Endometrial microvascular endothelial cells (primary cell): Measurements from ENCODE around the gene UST. TPM values are rescaled to one million over a fixed set of nuclear protein-coding genes. Genes with fewer than 3 reads are reported as not detected.

Experiments used
- in situ Hi-C: cut with HindIII; loops from 2 replicates; pipeline ENCODE4 v1.10.0; 2017; ENCODE audit warnings: low sequenced_read_pairs, low pct_unique_long_range_greater_than_20kb; ENCODE audit errors: inconsistent ontology term
- total RNA-seq: library from RNA; depleted of rRNA; stranded (reverse); fragments of >200 nt; gene quantifications from one replicate; pipeline ENCODE4 v1.2.3, GENCODE V29; 2015; ENCODE audit errors: inconsistent ontology term

The UST gene
- 0.09 TPM for total RNA-seq

DNA sequence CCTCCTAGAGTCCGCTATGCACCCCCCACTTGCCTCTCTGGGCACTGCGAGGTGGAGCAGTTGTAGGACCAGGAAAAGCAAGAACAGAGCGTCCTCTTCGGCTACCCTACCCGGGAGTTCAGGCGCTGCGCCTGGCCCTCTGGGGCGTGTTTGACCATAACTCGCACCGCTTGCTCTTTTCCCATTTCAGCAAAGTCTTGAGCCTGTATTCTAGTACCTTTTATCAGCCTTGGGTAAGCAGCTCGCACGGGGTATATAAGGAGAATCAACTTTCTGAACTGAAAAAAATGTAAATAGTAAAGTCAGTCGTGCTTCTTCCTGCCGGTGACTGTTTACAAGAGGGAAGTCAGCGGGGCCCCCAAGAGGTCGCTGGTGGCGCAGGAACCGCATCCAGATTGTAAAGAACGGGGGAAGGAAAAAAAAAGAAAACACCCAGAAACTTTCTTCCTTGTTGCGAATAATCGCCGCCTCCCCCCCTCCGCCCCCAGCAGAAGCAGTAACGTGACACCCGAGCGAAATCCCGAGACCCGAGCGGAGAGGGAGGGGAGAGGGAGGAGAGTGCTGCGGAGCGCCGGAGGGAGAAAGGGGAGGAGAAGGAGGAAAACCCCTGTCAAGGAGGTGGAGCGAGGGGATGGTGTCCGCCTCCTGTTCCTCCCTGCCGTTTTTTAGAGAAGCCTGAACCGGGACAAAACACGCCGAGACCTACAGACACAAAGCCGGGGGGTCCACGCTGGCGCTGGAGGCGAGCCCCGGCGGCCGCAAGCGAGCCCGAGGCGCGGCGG, at the start of gene UST:
Gene UST, plus strand, starts transcription at position 668 of the 782 bp plus-strand sequence. CDS start 401 bp downstream, outside the sequence.
- in situ Hi-C loops, result no loop called here

DNA sequence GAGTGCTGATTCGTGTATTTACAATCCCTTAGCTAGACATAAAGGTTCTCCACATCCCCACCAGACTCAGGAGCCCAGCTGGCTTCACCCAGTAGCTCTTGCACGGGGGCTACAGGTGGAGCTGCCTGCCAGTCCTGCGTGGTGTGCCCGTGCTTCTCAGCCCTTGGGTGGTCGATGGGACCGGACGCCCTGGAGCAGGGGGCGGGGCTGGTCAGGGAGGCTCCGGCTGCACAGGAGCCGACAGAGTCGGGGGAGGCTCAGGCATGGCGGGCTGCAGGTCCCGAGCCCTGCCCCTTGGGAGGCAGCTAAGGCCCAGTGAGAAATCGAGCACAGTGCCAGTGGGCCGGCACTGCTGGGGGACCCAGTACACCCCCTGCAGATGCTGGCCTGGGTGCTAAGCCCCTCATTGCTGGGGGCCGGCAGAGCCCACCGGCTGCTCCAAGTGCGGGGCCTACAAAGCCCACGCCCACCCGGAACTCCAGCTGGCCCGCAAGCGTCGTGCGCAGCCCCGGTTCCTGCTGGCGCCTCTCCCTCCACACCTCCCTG, 48.9 kb upstream of the UST start:
- in situ Hi-C loops, result no loop called here

DNA sequence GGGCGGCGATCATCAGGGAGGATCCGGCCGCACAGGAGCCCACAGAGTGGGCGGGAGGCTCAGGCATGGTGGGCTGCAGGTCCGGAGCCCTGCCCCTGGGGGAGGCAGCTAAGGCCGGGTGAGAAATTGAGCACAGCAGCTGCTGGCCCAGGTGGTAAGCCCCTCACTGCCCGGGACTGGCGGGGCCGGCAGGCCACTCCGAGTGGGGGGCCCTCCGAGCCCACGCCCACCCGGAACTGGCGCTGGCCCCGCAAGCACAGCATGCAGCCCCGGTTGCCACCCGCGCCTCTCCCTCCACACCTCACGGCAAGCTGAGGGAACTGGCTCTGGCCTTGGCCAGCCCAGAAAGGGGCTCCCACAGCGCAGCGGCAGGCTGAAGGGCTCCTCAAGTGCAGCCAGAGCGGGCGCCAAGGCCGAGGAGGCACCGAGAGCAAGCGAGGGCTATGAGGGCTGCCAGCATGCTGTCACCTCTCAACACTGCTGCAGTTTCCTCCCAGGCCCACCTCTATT, 48.1 kb upstream of the UST start:
- in situ Hi-C loops, result no loop called here

DNA sequence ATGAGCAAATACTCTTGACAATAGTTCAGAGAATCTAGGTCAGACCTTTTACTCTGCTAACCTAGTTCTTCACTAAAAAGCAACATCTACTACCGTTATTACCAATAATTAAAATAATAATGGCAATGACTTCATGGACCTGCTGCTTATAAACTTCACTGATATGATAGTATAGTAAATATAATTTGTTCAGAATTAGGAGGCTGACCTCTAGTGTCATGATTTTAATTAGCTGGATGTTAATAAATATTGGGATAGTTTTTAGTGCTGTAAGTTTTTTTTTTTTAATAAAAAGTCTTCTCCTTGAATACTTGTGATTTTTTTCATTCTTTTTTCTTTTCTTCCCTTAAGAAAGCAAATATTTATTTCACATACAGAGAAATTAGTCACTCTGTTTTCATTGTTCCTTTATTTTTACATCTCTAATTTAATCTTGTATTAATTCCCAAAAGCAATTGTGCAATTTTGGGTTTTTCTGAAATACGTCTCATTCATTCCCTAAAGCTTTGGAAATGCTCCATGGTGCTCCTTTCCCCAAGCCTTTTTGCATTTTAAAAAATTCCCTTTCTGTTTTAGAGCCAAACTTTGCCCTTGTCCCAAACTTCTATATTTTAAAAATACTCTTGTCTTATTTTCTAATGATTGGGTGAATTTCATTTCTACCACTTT, 46.6 kb upstream of the UST start:
- in situ Hi-C loops, result no loop called here

DNA sequence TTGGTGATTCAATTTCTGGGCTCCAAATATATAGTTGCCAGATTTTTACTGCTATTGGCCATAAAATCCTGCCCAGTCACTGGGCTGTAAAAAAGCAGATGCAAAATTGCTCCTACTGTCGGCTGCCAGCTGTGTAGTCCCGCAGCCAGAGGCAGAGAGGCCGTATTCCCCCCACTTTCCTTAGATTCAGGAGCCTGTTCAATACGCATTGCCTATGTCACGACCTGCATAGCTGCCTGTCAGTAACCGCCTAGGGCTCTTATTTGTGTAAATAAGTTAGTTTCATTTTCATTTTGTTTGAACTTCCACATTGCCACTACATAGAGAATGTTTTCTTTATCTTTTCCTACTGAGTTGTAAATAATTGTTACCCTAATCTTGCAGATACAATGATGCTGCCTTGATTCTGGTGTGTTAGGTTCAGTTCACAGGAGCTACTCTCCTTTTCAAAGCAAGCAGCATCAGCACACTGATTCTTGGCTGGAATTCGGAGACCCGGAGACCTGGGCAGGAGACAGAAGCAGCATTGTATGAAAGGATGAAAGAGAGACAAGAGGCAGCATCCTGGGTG, 46.0 kb upstream of the UST start:
- in situ Hi-C loops, result no loop called here

- in situ Hi-C loops, result no loop called here
Observed at GRCh38 chr6:148701375-148701774, 45.5 kb upstream of the UST start.

DNA sequence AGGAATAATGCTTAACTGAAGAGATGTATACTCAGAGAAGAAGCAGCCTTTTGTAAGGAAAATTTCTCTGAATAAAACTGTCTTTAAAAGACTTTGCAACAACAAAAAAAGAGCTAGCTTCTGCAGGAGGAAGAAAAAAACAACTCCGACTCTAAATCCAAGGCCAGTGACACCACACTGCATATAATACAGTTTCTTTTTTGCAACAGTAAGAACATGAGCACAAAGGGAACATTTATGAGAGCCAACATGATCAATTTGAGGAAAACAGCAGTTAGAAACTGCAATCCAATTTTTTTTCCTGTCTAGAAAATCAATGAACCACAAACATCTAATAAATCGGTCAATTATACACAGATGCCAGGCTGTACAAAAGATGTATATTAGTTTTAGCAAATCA, 42.9 kb upstream of the UST start:
- in situ Hi-C loops, result no loop called here

- in situ Hi-C loops, result no loop called here
Observed at GRCh38 chr6:148704400-148705246, 42.2 kb upstream of the UST start.

DNA sequence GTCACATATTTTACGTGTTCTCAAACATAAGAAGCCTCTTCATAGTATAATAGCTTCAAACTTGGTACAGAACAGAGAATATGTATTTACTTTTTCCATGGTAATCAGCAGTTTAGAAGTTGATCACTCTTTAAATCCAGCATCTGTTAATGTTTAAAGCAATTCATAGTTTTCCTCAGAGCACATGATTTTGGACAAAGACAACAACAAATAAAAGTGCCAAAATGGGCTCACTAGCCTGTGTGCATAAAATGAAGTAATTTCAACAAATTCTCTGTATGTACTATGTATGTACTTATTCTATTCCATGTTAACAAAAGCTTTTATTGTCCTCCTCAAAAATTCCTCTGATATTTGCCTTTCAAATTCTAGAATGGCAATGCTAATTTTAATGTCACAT, 38.1 kb upstream of the UST start:
- in situ Hi-C loops, result no loop called here

- in situ Hi-C loops, result no loop called here
Observed at GRCh38 chr6:148709577-148709976, 37.3 kb upstream of the UST start.

- in situ Hi-C loops, result no loop called here
Observed at GRCh38 chr6:148711833-148712654, 34.8 kb upstream of the UST start.

DNA sequence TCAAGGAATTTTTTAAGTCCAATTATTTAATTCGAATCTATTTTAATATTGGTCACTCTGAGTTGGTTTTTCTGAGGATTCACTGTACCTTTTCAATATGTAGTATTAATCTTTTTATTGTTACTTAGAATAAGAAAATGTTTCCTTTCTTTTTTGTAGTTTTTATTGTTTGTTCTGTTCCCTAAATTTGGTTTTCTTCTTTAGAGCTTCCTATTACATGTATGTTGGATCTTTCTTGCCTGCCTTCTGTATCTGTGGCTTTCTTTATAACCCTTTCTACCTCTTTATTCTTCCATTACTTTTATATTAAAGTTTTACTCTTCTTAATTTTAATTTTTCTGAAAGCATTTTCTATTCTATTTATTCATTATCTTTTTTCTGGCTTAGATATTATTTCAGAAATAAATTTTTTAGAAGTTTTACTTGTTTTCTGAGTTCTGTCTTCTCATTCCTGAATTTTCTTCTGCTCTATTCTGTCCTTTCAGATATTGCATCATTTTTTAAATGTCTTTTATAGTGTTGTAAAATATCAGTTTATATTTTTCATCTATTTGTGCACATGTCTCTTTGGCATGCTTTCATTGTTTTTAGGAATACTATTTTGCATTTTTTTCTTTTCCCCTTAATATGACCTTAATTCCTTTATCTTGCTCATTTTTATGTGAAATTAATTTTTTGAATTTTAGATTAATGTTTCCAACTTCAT, 33.6 kb upstream of the UST start:
- in situ Hi-C loops, result no loop called here

DNA sequence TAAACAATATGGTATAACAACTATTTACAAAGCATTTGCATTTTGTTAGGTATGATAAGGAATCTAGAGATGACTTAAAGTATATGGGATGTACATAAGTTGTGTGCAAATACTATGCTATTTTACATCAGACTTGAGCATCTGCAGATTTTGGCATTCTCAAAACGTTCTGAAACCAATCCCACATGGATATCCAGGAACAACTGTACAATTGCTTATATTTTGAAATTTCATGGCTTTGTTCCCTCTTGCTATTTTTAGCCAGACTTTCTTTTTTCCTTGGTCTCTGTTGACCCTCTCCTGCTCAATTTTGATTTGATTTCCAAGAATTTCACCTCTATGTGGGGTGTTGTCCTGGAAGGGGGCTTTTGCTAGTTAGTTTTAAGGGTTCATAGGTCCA, 32.9 kb upstream of the UST start:
- in situ Hi-C loops, result no loop called here

DNA sequence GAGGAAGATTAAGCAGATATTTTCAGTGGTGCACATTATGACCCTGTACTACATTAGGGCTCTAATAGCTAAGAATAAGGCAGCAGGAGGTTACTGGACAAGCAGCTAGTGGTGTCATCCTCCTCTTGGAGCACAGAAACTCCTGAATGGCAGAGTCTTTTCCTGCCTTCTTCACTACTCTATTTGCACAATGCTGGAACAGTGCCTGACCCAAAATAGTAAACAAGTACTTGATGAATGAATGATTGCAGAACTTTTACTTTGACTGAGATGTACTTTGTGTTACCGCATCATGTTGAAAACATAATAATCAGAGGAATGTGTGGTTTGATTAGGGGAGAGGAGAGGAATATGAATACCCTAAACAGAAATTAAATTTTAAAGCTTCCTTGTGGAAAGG, 30.0 kb upstream of the UST start:
- in situ Hi-C loops, result no loop called here

DNA sequence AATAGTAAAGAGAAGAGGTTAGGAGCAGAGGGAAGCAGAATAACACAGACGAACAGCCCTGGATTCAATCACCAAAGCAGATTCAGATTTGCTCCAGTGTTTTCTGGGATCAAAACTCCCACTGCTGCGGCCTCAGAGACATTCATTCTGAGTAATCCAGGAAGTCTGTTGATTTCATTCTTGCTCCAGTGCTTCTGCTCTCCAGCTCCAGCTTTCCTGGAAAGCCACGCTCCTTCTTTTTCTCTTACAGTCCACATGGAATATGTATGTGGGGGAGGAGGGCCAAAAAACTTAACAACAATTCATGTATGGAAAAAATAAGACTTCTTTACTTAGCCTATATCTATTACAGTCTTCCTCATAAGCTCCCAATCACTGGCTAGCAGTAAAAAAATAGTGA, 26.4 kb upstream of the UST start:
- in situ Hi-C loops, result no loop called here

- in situ Hi-C loops, result no loop called here
Observed at GRCh38 chr6:148720897-148721296, 25.9 kb upstream of the UST start.

GRCh38 chr6:148723484-148723883, 23.3 kb upstream of the UST start:
- in situ Hi-C loops, result no loop called here

DNA sequence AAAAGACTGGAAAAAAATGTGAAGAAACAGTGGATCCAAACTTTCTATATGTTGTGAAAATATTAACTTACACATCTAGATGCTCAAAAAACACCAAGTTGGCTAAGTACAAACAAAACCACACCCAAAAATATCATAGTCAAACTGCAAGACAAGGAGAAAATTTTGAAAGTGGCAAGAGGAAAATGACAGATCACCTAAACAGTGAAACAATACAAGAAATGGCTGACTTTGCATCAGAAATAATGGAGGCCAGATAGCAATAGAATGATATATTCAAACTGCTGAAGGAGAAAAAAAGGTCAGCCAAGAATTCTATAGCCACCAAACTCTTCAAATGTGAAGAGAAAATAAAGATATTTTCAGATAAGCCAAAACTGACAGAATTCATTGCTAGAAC, 22.4 kb upstream of the UST start:
- in situ Hi-C loops, result no loop called here
